Ishikawa (cell line): ENCODE results near the gene GBP1.

Experiments
- CEBPB ChIP-seq: IDR thresholded peaks from 2 replicates; pipeline ENCODE4 v1.6.1; 2012
- CREB1 ChIP-seq: IDR thresholded peaks from 2 replicates; pipeline ENCODE4 v1.6.1; 2012; ENCODE audit warnings: low read depth
- EGR1 ChIP-seq: IDR thresholded peaks from 2 replicates; pipeline ENCODE4 v1.6.1; 2012
- EP300 ChIP-seq: IDR thresholded peaks from 2 replicates; pipeline ENCODE4 v1.6.1; 2012; ENCODE audit warnings: borderline replicate concordance
- FOXM1 ChIP-seq: IDR thresholded peaks from 2 replicates; pipeline ENCODE4 v1.6.1; 2012; ENCODE audit warnings: low read depth, borderline replicate concordance
- MAX ChIP-seq: IDR thresholded peaks from 2 replicates; pipeline ENCODE4 v1.6.1; 2012
- NFIC ChIP-seq: IDR thresholded peaks from 2 replicates; pipeline ENCODE4 v1.6.1; 2012
- RAD21 ChIP-seq: IDR thresholded peaks from 2 replicates; pipeline ENCODE4 v1.6.1; 2012; ENCODE audit warnings: low read depth
- TAF1 ChIP-seq: IDR thresholded peaks from 2 replicates; pipeline ENCODE4 v1.6.1; 2012; ENCODE audit warnings: low read depth, mild to moderate bottlenecking
- TCF12 ChIP-seq: IDR thresholded peaks from 2 replicates; pipeline ENCODE4 v1.6.1; 2012; ENCODE audit warnings: low read depth
- TEAD4 ChIP-seq: IDR thresholded peaks from 2 replicates; pipeline ENCODE4 v1.6.1; 2012
- USF1 ChIP-seq: IDR thresholded peaks from 2 replicates; pipeline ENCODE4 v1.6.1; 2012
- YY1 ChIP-seq: IDR thresholded peaks from 2 replicates; pipeline ENCODE4 v1.6.1; 2012; ENCODE audit warnings: low read depth
- ZBTB7A ChIP-seq: IDR thresholded peaks from 2 replicates; pipeline ENCODE4 v1.6.1; 2012; ENCODE audit warnings: low read depth
- TF ChIP-seq, protein P1 (sequence below): IDR thresholded peaks from 2 replicates; pipeline ENCODE4 v1.6.1; 2012; ENCODE audit warnings: low read depth, mild to moderate bottlenecking

The GBP1 gene

GRCh38 chr1:89044970-89045721 lies 19.9 kb downstream of the GBP1 start:
- TF ChIP-seq CREB1 (no peak), EGR1 (no peak), YY1 (no peak), ZBTB7A (no peak), FOXM1 (no peak), MAX (no peak), RAD21 (no peak), USF1 (no peak), CEBPB (no peak)

- TF ChIP-seq CEBPB (no peak), CREB1 (no peak), YY1 (no peak), TAF1 (no peak), USF1 (no peak), EGR1 (no peak), RAD21 (no peak), MAX (no peak), TEAD4 (no peak), TCF12 (no peak), NFIC (no peak)
- TF ChIP-seq, protein P1, sequence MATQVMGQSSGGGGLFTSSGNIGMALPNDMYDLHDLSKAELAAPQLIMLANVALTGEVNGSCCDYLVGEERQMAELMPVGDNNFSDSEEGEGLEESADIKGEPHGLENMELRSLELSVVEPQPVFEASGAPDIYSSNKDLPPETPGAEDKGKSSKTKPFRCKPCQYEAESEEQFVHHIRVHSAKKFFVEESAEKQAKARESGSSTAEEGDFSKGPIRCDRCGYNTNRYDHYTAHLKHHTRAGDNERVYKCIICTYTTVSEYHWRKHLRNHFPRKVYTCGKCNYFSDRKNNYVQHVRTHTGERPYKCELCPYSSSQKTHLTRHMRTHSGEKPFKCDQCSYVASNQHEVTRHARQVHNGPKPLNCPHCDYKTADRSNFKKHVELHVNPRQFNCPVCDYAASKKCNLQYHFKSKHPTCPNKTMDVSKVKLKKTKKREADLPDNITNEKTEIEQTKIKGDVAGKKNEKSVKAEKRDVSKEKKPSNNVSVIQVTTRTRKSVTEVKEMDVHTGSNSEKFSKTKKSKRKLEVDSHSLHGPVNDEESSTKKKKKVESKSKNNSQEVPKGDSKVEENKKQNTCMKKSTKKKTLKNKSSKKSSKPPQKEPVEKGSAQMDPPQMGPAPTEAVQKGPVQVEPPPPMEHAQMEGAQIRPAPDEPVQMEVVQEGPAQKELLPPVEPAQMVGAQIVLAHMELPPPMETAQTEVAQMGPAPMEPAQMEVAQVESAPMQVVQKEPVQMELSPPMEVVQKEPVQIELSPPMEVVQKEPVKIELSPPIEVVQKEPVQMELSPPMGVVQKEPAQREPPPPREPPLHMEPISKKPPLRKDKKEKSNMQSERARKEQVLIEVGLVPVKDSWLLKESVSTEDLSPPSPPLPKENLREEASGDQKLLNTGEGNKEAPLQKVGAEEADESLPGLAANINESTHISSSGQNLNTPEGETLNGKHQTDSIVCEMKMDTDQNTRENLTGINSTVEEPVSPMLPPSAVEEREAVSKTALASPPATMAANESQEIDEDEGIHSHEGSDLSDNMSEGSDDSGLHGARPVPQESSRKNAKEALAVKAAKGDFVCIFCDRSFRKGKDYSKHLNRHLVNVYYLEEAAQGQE: no peak
These were observed 21.1 kb downstream of the GBP1 start for GRCh38 chr1:89043940-89044339.

DNA sequence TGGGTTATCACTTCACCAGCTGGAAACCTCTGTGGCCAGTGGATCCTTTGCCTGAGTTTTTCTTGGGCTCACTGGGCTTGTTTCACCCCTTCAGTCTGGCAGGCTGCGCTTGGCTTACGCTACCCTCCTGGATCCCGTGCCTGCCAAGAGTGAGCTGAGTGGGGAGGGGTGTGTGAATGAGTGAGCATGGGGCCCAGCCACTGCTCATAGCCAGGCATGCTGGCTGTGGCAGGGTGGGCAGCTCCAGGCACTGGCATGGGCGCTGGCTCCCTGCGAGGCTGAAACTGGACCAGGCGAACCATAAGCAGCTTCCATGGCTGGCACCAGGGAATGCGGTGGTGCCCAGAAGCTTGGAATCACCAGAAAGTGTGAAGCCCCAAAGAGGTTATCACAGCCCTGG lies 22.5 kb downstream of the GBP1 start:
- TF ChIP-seq ZBTB7A: no peak
- TF ChIP-seq CEBPB: no peak
- no peak for TF ChIP-seq EGR1
- no peak for TF ChIP-seq EP300
- TF ChIP-seq TAF1: no peak
- TF ChIP-seq, protein P1: no peak
- TF ChIP-seq YY1: no peak
- TF ChIP-seq CREB1: no peak
- no peak for TF ChIP-seq USF1
- no peak for TF ChIP-seq FOXM1
- TF ChIP-seq TCF12: no peak

DNA sequence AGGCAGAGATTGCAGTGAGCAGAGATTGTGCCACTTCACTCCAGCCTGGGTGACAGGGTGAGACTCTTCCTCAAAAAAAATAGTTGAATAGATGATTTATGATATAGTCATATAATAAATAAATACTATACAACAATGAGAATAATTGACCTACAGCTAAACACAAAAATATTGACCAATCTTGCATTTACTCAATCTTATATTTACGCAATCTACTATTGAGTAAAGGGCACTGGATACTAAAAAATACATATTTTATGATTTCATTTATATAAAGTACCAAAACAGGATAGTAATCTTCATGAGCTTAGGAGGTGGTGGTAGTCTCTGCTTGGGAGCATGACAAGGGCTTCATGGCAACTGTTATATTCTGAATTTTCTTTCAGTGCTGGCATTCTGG lies 23.3 kb downstream of the GBP1 start:
- TF ChIP-seq USF1 (no peak), NFIC (no peak), RAD21 (no peak), CREB1 (no peak), YY1 (no peak), FOXM1 (no peak), TCF12 (no peak), CEBPB (no peak), TEAD4 (no peak), TAF1 (no peak), ZBTB7A (no peak), EGR1 (no peak), EP300 (no peak), MAX (no peak)
- TF ChIP-seq, protein P1: no peak
